Stomach (tissue), 9 donors: ENCODE data around the gene TBC1D16. TPM values are rescaled to one million over a fixed set of nuclear protein-coding genes. Genes with fewer than 3 reads are reported as not detected.

Experiments used
- DNase-seq, 2 donors: peaks; one replicate each; pipeline versions ENCODE4 v3.0.0 to v3.0.0-alpha.2; 2013 to 2019
- H3K27ac ChIP-seq, 5 donors: fragments of 200-600 bp in 4 of 5; sonication (generic) in 4 of 5; one replicate each; pipeline ENCODE4 v1.5.1; 2013 to 2019; ENCODE audit warnings: mild to moderate bottlenecking in 1 of 5, moderate library complexity in 1 of 5
- H3K27me3 ChIP-seq, 3 donors: fragments of 200-600 bp; sonication (generic); one replicate each; pipeline ENCODE4 v1.5.1; 2017 to 2019; ENCODE audit warnings: mixed run types in 1 of 3
- H3K36me3 ChIP-seq, 4 donors: fragments of 200-600 bp; sonication (generic); 1 replicate in 3 of 4; 2 replicates in 1 of 4; pipeline ENCODE4 v1.5.1; 2016 to 2019
- H3K4me1 ChIP-seq, 4 donors: fragments of 200-600 bp; sonication (generic); one replicate each; pipeline ENCODE4 v1.5.1; 2016 to 2019
- H3K4me3 ChIP-seq, 4 donors: fragments of 200-600 bp; sonication (generic) in 3 of 4; one replicate each; pipeline ENCODE4 v1.5.1; 2016 to 2019; ENCODE audit warnings: mild to moderate bottlenecking in 1 of 4
- H3K9me3 ChIP-seq, 4 donors: fragments of 200-600 bp; sonication (generic); one replicate each; pipeline ENCODE4 v1.5.1; 2016 to 2019
- EP300 ChIP-seq: sonication (generic); formaldehyde crosslinking; IDR thresholded peaks from one replicate; pipeline ENCODE4 v1.6.1; 2017; ENCODE audit warnings: antibody characterized with exemption
- POLR2A ChIP-seq, 4 donors: fragments of 450-650 bp; IDR thresholded peaks; one replicate each; pipeline ENCODE4 v1.6.1; 2016; ENCODE audit warnings: antibody characterized with exemption in 4 of 4, control low read depth in 2 of 4, mild to moderate bottlenecking in 1 of 4, moderate library complexity in 1 of 4
- POLR2AphosphoS5 ChIP-seq, 3 donors: sonication (generic); formaldehyde crosslinking; IDR thresholded peaks; one replicate each; pipeline ENCODE4 v1.6.1; 2016; ENCODE audit warnings: antibody characterized with exemption in 3 of 3
- WGBS, 5 donors: extraction: QIAGEN DNeasy Blood & Tissue Kit in 3 of 5; methylation state at CpG; one replicate each; pipeline versions ENCODE4 v1.1.5 to v1.1.7; 2013 to 2018; 5-methylcytosine and 5-hydroxymethylcytosine counted together
- intact Hi-C: fragments of 100-400 bp; cut with DNase I; formaldehyde crosslinking; loops from one replicate; pipeline ENCODE4 v1.15.1; 2023; ENCODE audit warnings: low total_unique reads
- polyA plus RNA-seq, 3 donors: library from polyadenylated mRNA; stranded (reverse); fragments of 200-250 nt; gene quantifications; one replicate each; pipeline ENCODE4 v1.2.3, GENCODE V29; 2013
- total RNA-seq, 5 donors: library from RNA; depleted of rRNA; stranded (reverse); fragments of >200 nt; gene quantifications; one replicate each; pipeline versions ENCODE4 v1.1.0 to v1.2.3, GENCODE V29; 2014 to 2016
- TF ChIP-seq, protein P1 (sequence below), 7 experiments: fragments of 450-650 bp in 4 of 7; fragments of 200-600 bp in 3 of 7; sonication (generic) in 3 of 7; IDR thresholded peaks; one replicate each; pipeline ENCODE4 v1.5.1; 2016 to 2019; ENCODE audit warnings: antibody characterized with exemption in 7 of 7, control low read depth in 2 of 7, mild to moderate bottlenecking in 1 of 7
- donor health status: healthy with polysubstance abuse.
- donor health status: Bipolar disorder and iron deficiency.
- donor health status: healthy.

TBC1D16 gene
- total and polyA plus RNA-seq, 8 donors: 3.0 to 22.2 (median 16.8) TPM

GRCh38 chr17:79940459-79941087, 95.1 kb downstream of the TBC1D16 start:
- intact Hi-C loops: no loop called here
- Histone ChIP-seq H3K36me3 (peaks cover 22 to 67% (median 64%) of the 10 kb centered on the region in 4 donors), H3K4me1 (peaks cover 0 to 10% (median 0%) of the 10 kb centered on the region in 4 donors), H3K9me3 (no peaks in the 10 kb centered on the region), H3K27me3 (no peaks in the 10 kb centered on the region), H3K4me3 (no peak overlapping the region), H3K27ac (no peak overlapping the region)
- TF ChIP-seq POLR2A (IDR thresholded peaks at IDR 0.05): no peak
- no peak for TF ChIP-seq EP300
- TF ChIP-seq, protein P1, sequence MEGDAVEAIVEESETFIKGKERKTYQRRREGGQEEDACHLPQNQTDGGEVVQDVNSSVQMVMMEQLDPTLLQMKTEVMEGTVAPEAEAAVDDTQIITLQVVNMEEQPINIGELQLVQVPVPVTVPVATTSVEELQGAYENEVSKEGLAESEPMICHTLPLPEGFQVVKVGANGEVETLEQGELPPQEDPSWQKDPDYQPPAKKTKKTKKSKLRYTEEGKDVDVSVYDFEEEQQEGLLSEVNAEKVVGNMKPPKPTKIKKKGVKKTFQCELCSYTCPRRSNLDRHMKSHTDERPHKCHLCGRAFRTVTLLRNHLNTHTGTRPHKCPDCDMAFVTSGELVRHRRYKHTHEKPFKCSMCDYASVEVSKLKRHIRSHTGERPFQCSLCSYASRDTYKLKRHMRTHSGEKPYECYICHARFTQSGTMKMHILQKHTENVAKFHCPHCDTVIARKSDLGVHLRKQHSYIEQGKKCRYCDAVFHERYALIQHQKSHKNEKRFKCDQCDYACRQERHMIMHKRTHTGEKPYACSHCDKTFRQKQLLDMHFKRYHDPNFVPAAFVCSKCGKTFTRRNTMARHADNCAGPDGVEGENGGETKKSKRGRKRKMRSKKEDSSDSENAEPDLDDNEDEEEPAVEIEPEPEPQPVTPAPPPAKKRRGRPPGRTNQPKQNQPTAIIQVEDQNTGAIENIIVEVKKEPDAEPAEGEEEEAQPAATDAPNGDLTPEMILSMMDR (IDR thresholded peaks at IDR 0.05): no peak
- TF ChIP-seq POLR2AphosphoS5 (IDR thresholded peaks at IDR 0.05): no peak
- WGBS, 5 donors: 92 to 95% (median 94%) methylated on average over 25 to 31 of the region's 31 CpGs
- no peak for DNase-seq

- WGBS, 5 donors: 90 to 93% (median 91%) methylated on average over 25 of the region's 25 CpGs
- TF ChIP-seq POLR2AphosphoS5 (IDR thresholded peaks at IDR 0.05) (no peak), POLR2A (IDR thresholded peaks at IDR 0.05) (no peak), EP300 (no peak)
- TF ChIP-seq, protein P1 (IDR thresholded peaks at IDR 0.05): no peak
- intact Hi-C loops: no loop called here
- Histone ChIP-seq H3K27me3 (no peaks in the 10 kb centered on the region), H3K27ac (no peak overlapping the region), H3K36me3 (peaks cover 22 to 60% (median 58%) of the 10 kb centered on the region in 4 donors), H3K4me1 (peaks cover 0 to 10% (median 0%) of the 10 kb centered on the region in 4 donors), H3K9me3 (no peaks in the 10 kb centered on the region), H3K4me3 (no peak overlapping the region)
- peak in 1 of 2 donors; percentile 2 for DNase-seq
Measured at GRCh38 chr17:79939755-79940458, 95.8 kb downstream of the TBC1D16 start.

GRCh38 chr17:79939094-79939435, 96.6 kb downstream of the TBC1D16 start:
- Histone ChIP-seq H3K27me3 (no peaks in the 10 kb centered on the region), H3K27ac (no peak overlapping the region), H3K4me3 (no peak overlapping the region), H3K4me1 (peaks cover under 1 to 11% (median 3%) of the 10 kb centered on the region in 4 donors), H3K36me3 (peaks cover 15 to 52% (median 50%) of the 10 kb centered on the region in 4 donors), H3K9me3 (no peaks in the 10 kb centered on the region)
- intact Hi-C loops: no loop called here
- no peak for DNase-seq
- 93 to 100% (median 94%) methylated on average over 6 to 7 of the region's 7 CpGs for WGBS, 5 donors
- TF ChIP-seq POLR2AphosphoS5 (IDR thresholded peaks at IDR 0.05): no peak
- no peak for TF ChIP-seq POLR2A (IDR thresholded peaks at IDR 0.05)
- no peak for TF ChIP-seq EP300
- TF ChIP-seq, protein P1 (IDR thresholded peaks at IDR 0.05): no peak

DNA sequence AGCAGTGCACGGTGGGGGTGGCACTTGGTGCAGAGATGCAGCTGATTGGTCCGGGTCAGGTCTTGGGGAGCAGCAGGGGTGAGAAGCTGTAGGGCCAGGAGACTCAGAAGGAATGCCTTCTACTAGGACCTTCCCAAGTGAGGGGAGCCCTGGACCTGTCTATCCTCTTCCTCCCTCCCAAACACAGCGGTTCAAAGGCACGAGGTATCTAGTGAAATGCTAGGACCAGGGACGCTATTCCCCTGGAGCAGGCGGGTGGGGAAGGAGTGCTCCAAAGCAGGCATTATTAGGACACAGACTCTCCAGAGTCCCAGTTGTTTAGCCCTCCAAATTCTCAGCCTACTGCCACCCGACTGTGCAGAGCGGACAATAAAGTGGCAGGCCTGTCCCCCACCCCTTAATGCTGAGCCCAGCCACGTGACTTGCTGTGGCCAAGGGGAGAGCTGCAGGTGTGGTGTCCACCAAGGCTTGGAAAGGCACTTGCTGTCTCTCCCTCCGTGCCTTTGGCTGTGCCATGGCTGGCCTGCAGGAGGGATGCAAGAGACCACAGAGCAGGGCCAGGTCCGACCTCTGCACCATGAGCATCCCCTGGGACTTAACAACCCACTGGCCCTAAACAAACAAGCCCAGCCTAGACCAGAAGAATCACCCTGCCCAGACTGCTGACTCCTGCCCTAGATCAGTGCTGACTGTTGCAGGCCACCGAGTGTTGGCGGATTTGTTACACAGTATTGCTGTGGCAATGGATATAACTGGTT, 97.2 kb downstream of the TBC1D16 start:
- H3K4me1 ChIP-seq: peaks cover 6 to 17% (median 8%) of the 10 kb centered on the region in 4 donors
- no peak overlapping the region for H3K4me3 ChIP-seq
- no peak overlapping the region for H3K27ac ChIP-seq
- 83 to 87% (median 84%) methylated on average over 11 to 13 of the region's 13 CpGs for WGBS, 5 donors
- H3K9me3 ChIP-seq: no peaks in the 10 kb centered on the region
- intact Hi-C loops: no loop called here
- no peak for DNase-seq
- TF ChIP-seq EP300 (no peak), POLR2A (IDR thresholded peaks at IDR 0.05) (no peak)
- TF ChIP-seq, protein P1 (IDR thresholded peaks at IDR 0.05): no peak
- peaks cover 0 to 2% (median 0%) of the 10 kb centered on the region in 3 donors for H3K27me3 ChIP-seq
- H3K36me3 ChIP-seq: peaks cover 10 to 46% (median 44%) of the 10 kb centered on the region in 4 donors
